Gastrocnemius medialis (tissue), 4 donors: ENCODE results near the gene S100A16. TPM values are rescaled to one million over a fixed set of nuclear protein-coding genes. Genes with fewer than 3 reads are reported as not detected.
A peak's percentile ranks its signal among the peaks of the same experiment; 100 is the strongest.
"Not testable (repeated sequence)": the region's sequence is repeated elsewhere in the genome, so short reads cannot be mapped to it uniquely, and the experiment has no call there.

Source experiments
- ATAC-seq, 2 donors: fragments of 150-250 bp; one replicate each; pipeline ENCODE4 v1.9.1; 2016
- DNase-seq, 2 donors: peaks; one replicate each; pipeline ENCODE4 v3.0.0-alpha.2; 2019
- H3K27ac ChIP-seq, 4 donors: fragments of 200-600 bp; sonication (generic); 1 replicate in 1 of 4; 2 replicates in 3 of 4; pipeline ENCODE4 v1.5.1; 2016 to 2018; ENCODE audit warnings: mild to moderate bottlenecking in 2 of 4, moderate library complexity in 1 of 4
- H3K27me3 ChIP-seq, 3 donors: fragments of 200-600 bp; sonication (generic) in 2 of 3; 1 replicate in 1 of 3; 2 replicates in 2 of 3; pipeline versions ENCODE4 v1.5.1 to v1.6.0; 2016 to 2019; ENCODE audit warnings: mild to moderate bottlenecking in 1 of 3, moderate library complexity in 1 of 3
- H3K36me3 ChIP-seq, 2 donors: fragments of 200-600 bp; sonication (generic) in 1 of 2; one replicate each; pipeline ENCODE4 v1.5.1; 2017 to 2018
- H3K4me1 ChIP-seq, 2 donors: fragments of 200-600 bp; sonication (generic) in 1 of 2; one replicate each; pipeline ENCODE4 v1.5.1; 2016 to 2017; ENCODE audit warnings: mild to moderate bottlenecking in 2 of 2
- H3K4me3 ChIP-seq, 4 donors: fragments of 200-600 bp; sonication (generic) in 3 of 4; 1 replicate in 1 of 4; 2 replicates in 3 of 4; pipeline ENCODE4 v1.5.1; 2016 to 2019; ENCODE audit warnings: mild to moderate bottlenecking in 2 of 4
- H3K9me3 ChIP-seq, 3 donors: fragments of 200-600 bp; sonication (generic) in 2 of 3; 1 replicate in 1 of 3; 2 replicates in 2 of 3; pipeline ENCODE4 v1.5.1; 2016 to 2019
- POLR2A ChIP-seq, 2 donors: fragments of 450-650 bp; IDR thresholded peaks; one replicate each; pipeline ENCODE4 v1.6.1; 2017; ENCODE audit warnings: antibody characterized with exemption in 2 of 2, mild to moderate bottlenecking in 2 of 2, moderate library complexity in 2 of 2
- in situ Hi-C, 4 donors: fragments of 200-750 bp; cut with MboI; loops; one replicate each; pipeline versions ENCODE4 v1.15.0 to v1.8.0; 2017; ENCODE audit warnings: low sequenced_read_pairs in 4 of 4
- intact Hi-C: fragments of 100-400 bp; cut with DNase I; formaldehyde crosslinking; loops from one replicate; pipeline ENCODE4 v1.15.1; 2023; ENCODE audit warnings: low total_unique reads
- total RNA-seq, 4 donors: library from RNA; depleted of rRNA; stranded (reverse); fragments of >200 nt; gene quantifications; one replicate each; pipeline versions ENCODE4 v1.1.0 to v1.2.3, GENCODE V29; 2016
- TF ChIP-seq, protein P1 (sequence below), 5 experiments: fragments of 450-650 bp in 3 of 5; fragments of 200-600 bp in 2 of 5; sonication (generic) in 2 of 5; IDR thresholded peaks in 4 of 5; conservative IDR thresholded peaks in 1 of 5; 1 replicate in 4 of 5; 2 replicates in 1 of 5; pipeline ENCODE4 v1.5.1; 2016 to 2019; ENCODE audit warnings: antibody characterized with exemption in 5 of 5, mild to moderate bottlenecking in 3 of 5, moderate library complexity in 3 of 5

S100A16 gene
- total RNA-seq, 4 donors from 2014 or later = 21.5 to 52.1 (median 40.7) TPM

DNA sequence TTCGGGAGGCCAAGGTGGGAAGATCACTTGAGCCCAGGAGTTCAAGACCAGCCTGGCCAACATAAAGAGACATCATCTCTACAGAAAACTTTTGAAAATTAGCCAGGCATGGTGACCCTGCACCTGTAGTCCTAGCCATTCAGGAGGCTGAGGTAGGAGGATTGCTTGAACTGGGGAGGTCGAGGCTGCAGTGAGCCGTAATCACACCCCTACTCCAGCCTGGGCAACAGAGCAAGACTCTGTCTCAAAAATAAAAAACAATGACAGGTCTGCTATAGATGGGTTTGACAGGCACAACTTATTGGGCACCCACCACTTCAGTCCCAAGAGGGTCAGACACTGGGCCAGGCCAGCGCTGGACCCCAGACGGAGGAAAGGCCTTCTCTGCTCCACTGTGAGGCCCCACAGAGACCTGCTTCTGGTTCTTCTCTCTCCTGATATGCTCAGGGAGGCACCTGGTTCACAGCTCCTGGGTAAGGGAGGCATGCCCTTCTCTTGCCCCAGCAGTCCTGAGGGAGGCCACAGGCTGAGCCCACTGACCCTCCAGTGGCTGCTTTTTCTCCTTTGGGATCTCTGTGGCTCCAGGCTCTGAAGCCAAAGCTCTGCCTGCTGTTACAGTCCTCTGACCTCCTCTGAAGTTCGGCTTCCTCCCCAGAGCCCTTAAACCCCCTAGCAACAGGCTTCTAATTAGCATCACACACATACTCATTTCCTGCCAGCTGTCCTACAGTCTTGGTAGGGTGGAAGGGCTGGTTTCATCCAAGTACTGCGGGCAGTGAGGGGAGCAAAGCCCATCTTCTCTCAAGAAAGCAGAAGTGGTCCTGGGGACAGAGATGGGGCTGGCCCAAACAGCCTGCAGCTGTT, 14.4 kb downstream of the S100A16 start:
- intact Hi-C loops (no loop called here), in situ Hi-C loops (loop anchor here in 1 of 4 donors (25.0 kb wide), 1 partner anchor 139 kb away; the partner anchor contains the start of gene INTS3)
- no peaks in the 10 kb centered on the region for H3K36me3 ChIP-seq
- no peak for TF ChIP-seq POLR2A (IDR thresholded peaks at IDR 0.05)
- TF ChIP-seq, protein P1, sequence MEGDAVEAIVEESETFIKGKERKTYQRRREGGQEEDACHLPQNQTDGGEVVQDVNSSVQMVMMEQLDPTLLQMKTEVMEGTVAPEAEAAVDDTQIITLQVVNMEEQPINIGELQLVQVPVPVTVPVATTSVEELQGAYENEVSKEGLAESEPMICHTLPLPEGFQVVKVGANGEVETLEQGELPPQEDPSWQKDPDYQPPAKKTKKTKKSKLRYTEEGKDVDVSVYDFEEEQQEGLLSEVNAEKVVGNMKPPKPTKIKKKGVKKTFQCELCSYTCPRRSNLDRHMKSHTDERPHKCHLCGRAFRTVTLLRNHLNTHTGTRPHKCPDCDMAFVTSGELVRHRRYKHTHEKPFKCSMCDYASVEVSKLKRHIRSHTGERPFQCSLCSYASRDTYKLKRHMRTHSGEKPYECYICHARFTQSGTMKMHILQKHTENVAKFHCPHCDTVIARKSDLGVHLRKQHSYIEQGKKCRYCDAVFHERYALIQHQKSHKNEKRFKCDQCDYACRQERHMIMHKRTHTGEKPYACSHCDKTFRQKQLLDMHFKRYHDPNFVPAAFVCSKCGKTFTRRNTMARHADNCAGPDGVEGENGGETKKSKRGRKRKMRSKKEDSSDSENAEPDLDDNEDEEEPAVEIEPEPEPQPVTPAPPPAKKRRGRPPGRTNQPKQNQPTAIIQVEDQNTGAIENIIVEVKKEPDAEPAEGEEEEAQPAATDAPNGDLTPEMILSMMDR (IDR thresholded peaks at IDR 0.05 in 4 of 5, conservative IDR thresholded peaks at IDR 0.05 in 1 of 5) = no peak
- no peaks in the 10 kb centered on the region for H3K27me3 ChIP-seq
- DNase-seq (no peak), ATAC-seq (peak in 1 of 2 donors; percentile 33)
- no peaks in the 10 kb centered on the region for H3K4me1 ChIP-seq
- H3K4me3 ChIP-seq = no peak overlapping the region
- H3K9me3 ChIP-seq = no peaks in the 10 kb centered on the region
- no peak overlapping the region for H3K27ac ChIP-seq

DNA sequence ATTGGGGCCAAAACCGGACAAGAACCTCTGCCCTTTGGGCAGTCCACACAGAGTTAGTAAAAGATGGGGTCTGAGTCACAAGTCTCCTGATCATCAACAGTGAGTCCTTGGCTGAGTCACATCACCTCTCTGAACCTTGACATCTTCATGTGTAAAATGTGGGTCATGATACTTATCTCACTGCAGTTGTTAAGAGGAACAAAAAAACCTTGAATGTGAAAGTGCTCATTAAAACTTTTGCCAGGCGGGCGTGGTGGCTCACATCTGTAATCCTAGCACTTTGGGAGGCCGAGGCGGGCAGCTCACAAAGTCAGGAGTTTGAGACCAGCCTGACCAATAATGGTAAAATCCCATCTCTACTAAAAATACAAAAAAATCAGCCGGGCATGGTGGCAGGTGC, 15.7 kb downstream of the S100A16 start:
- in situ Hi-C loops = loop anchor here in 1 of 4 donors (25.0 kb wide), 1 partner anchor 140 kb away; the partner anchor contains the start of gene INTS3
- no peaks in the 10 kb centered on the region for H3K36me3 ChIP-seq
- H3K9me3 ChIP-seq = no peaks in the 10 kb centered on the region
- intact Hi-C loops = no loop called here
- H3K4me1 ChIP-seq = no peaks in the 10 kb centered on the region
- no peak for TF ChIP-seq POLR2A (IDR thresholded peaks at IDR 0.05)
- TF ChIP-seq, protein P1 (IDR thresholded peaks at IDR 0.05 in 4 of 5, conservative IDR thresholded peaks at IDR 0.05 in 1 of 5) = no peak
- no peak overlapping the region for H3K27ac ChIP-seq
- no peak for ATAC-seq
- no peak overlapping the region for H3K4me3 ChIP-seq
- H3K27me3 ChIP-seq = no peaks in the 10 kb centered on the region
- DNase-seq = no peak

DNA sequence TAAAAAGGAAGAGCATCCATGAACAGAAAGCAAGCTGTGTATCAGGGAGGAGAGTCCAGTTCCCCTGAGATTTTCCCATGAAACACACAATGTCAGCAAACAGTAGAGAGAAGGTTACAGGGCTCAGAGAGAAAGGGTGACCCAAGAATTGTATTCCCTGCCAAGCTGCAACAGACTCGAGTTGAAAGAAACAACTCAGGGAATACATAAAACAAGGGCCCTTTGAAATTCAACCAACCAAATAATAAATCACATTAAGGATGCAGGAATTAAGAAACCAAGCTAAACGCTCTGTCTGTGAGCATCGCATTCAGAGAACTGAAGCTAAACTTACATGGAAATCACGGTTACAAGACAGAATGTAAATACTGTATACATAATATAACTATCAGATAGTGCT, 20.2 kb downstream of the S100A16 start:
- Histone ChIP-seq H3K36me3 (no peaks in the 10 kb centered on the region), H3K27me3 (no peaks in the 10 kb centered on the region), H3K4me3 (no peak overlapping the region), H3K27ac (no peak overlapping the region), H3K4me1 (no peaks in the 10 kb centered on the region), H3K9me3 (no peaks in the 10 kb centered on the region)
- DNase-seq = no peak
- TF ChIP-seq, protein P1 (IDR thresholded peaks at IDR 0.05 in 4 of 5, conservative IDR thresholded peaks at IDR 0.05 in 1 of 5) = no peak
- no peak for TF ChIP-seq POLR2A (IDR thresholded peaks at IDR 0.05)
- intact Hi-C loops = no loop called here
- in situ Hi-C loops = loop anchor here in 1 of 4 donors (25.0 kb wide), 1 partner anchor 145 kb away; the partner anchor contains the start of gene INTS3
- ATAC-seq = no peak

DNA sequence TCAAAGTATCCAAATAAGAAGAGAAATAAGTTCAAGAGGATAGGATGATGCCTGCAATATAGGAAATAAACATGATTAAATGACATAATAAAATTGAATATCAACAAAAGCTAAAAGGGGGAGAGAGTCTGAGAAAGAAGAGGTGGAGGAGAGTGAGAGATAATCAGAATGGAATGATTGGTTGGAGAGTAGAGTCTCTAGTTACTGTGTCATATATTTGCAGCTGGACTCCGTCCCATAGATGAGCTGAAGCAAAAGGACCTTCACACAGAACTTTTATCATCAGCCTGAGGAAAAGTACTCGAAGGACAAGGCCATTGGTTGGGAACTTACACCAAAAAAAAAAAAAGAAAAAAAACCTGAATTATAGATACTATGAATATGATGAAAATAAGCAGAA, 24.5 kb downstream of the S100A16 start:
- DNase-seq = no peak
- no peaks in the 10 kb centered on the region for H3K9me3 ChIP-seq
- no peak overlapping the region for H3K4me3 ChIP-seq
- no peak for TF ChIP-seq POLR2A (IDR thresholded peaks at IDR 0.05)
- TF ChIP-seq, protein P1 (IDR thresholded peaks at IDR 0.05 in 4 of 5, conservative IDR thresholded peaks at IDR 0.05 in 1 of 5) = no peak
- H3K27ac ChIP-seq = no peak overlapping the region
- intact Hi-C loops (no loop called here), in situ Hi-C loops (loop anchor here in 1 of 4 donors (25.0 kb wide), 1 partner anchor 149 kb away; the partner anchor contains the start of gene INTS3)
- ATAC-seq = no peak
- no peaks in the 10 kb centered on the region for H3K27me3 ChIP-seq
- H3K36me3 ChIP-seq = no peaks in the 10 kb centered on the region
- H3K4me1 ChIP-seq = no peaks in the 10 kb centered on the region

DNA sequence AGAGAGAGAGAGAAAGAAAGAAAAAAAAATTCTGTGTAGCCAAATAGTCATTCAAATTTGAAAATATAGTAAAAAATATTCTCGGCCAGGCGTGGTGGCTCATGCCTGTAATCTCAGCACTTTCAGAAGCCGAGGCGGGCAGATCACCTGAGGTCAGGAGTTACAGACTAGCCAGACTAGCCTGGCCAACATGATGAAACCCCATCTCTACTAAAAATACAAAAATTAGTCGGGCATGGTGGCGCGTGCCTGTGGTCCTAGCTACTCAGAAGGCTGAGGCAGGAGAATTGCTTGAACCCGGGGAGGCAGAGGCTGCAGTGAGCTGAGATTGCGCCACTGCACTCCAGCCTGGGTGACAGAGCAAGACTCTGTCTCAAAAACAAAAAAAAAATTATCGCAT, 24.9 kb downstream of the S100A16 start:
- H3K36me3 ChIP-seq, H3K9me3 ChIP-seq, H3K27ac ChIP-seq, H3K27me3 ChIP-seq, ATAC-seq, intact Hi-C loops, H3K4me1 ChIP-seq, DNase-seq, H3K4me3 ChIP-seq: not testable (repeated sequence)
- in situ Hi-C loops = loop anchor here in 1 of 4 donors (25.0 kb wide), 1 partner anchor 149 kb away; the partner anchor contains the start of gene INTS3
